Mesenchymal stem cell (in vitro differentiated cells and primary cell): ENCODE data around the gene PPIG.
"Not testable (repeated sequence)": the region's sequence is repeated elsewhere in the genome, so short reads cannot be mapped to it uniquely, and the experiment has no call there.

Experiments used
- DNase-seq: peaks from one replicate; pipeline ENCODE4 v3.0.0-alpha.2; 2013
- H2AFZ ChIP-seq: one replicate; pipeline ENCODE4 v1.6.1; 2013; ENCODE audit warnings: low read depth, mild to moderate bottlenecking, control low read depth, inconsistent platforms, low read length, moderate library complexity
- H2AK5ac ChIP-seq: 2 replicates; pipeline ENCODE4 v1.6.1; 2013; ENCODE audit warnings: low read length, moderate library complexity, mild to moderate bottlenecking, inconsistent platforms; ENCODE audit not compliant: severe bottlenecking
- H2BK120ac ChIP-seq: one replicate; pipeline ENCODE4 v1.6.1; 2013; ENCODE audit warnings: low read depth, mild to moderate bottlenecking, inconsistent platforms, low read length, moderate library complexity
- H2BK12ac ChIP-seq, 2 experiments: one replicate each; pipeline ENCODE4 v1.6.1; 2013; ENCODE audit warnings: inconsistent platforms in 2 of 2, low read length in 2 of 2, mild to moderate bottlenecking in 2 of 2, moderate library complexity in 2 of 2, control low read depth in 1 of 2
- H2BK15ac ChIP-seq: one replicate; pipeline ENCODE4 v1.6.1; 2013; ENCODE audit warnings: mild to moderate bottlenecking, low read depth, inconsistent platforms; ENCODE audit not compliant: poor library complexity, severe bottlenecking
- H2BK5ac ChIP-seq: 2 replicates; pipeline ENCODE4 v1.6.1; 2013; ENCODE audit warnings: low read depth, mild to moderate bottlenecking, low read length, control low read depth, inconsistent platforms; ENCODE audit not compliant: poor library complexity, severe bottlenecking
- H3K14ac ChIP-seq, 2 experiments: one replicate each; pipeline ENCODE4 v1.6.1; 2013; ENCODE audit warnings: inconsistent platforms in 2 of 2, low read length in 2 of 2, control low read depth in 1 of 2, mild to moderate bottlenecking in 1 of 2, moderate library complexity in 1 of 2
- H3K18ac ChIP-seq, 2 experiments: one replicate each; pipeline ENCODE4 v1.6.1; 2013; ENCODE audit warnings: inconsistent platforms in 2 of 2, low read length in 2 of 2, control low read depth in 1 of 2, low read depth in 1 of 2, mild to moderate bottlenecking in 1 of 2
- H3K23ac ChIP-seq, 2 experiments: one replicate each; pipeline ENCODE4 v1.6.1; 2013; ENCODE audit warnings: inconsistent platforms in 2 of 2, low read length in 2 of 2, mild to moderate bottlenecking in 2 of 2, moderate library complexity in 2 of 2, control low read depth in 1 of 2
- H3K27ac ChIP-seq: 2 replicates; pipeline ENCODE4 v1.5.1; 2013; ENCODE audit warnings: mild to moderate bottlenecking, moderate library complexity, low read length, control low read depth, inconsistent platforms; ENCODE audit not compliant: poor library complexity, severe bottlenecking
- H3K27me3 ChIP-seq, 2 experiments: 2 replicates each; pipeline versions ENCODE4 v1.6.1 to v1.7.0; 2013; ENCODE audit warnings: low read length in 2 of 2, mild to moderate bottlenecking in 2 of 2, moderate library complexity in 2 of 2, control low read depth in 1 of 2, inconsistent platforms in 1 of 2; ENCODE audit not compliant: control insufficient read depth in 1 of 2, insufficient read depth in 1 of 2
- H3K36me3 ChIP-seq, 2 experiments: 2 replicates each; pipeline versions ENCODE4 v1.6.1 to v1.7.0; 2013; ENCODE audit warnings: low read length in 2 of 2, control low read depth in 1 of 2, inconsistent platforms in 1 of 2, low read depth in 1 of 2, mild to moderate bottlenecking in 1 of 2; ENCODE audit not compliant: insufficient read depth in 2 of 2, control insufficient read depth in 1 of 2
- H3K4ac ChIP-seq, 2 experiments: one replicate each; pipeline ENCODE4 v1.6.1; 2013; ENCODE audit warnings: inconsistent platforms in 2 of 2, low read length in 2 of 2, mild to moderate bottlenecking in 2 of 2, moderate library complexity in 2 of 2, control low read depth in 1 of 2, low read depth in 1 of 2
- H3K4me1 ChIP-seq: 2 replicates; pipeline ENCODE4 v1.6.1; 2013; ENCODE audit warnings: low read depth, low read length, control low read depth; ENCODE audit not compliant: control insufficient read depth, insufficient read depth
- H3K4me2 ChIP-seq: 2 replicates; pipeline ENCODE4 v1.6.1; 2013; ENCODE audit warnings: low read length, mild to moderate bottlenecking, inconsistent platforms; ENCODE audit not compliant: poor library complexity, severe bottlenecking
- H3K4me3 ChIP-seq, 2 experiments: 2 replicates each; pipeline versions ENCODE4 v1.5.1 to v1.7.0; 2013; ENCODE audit warnings: low read length in 2 of 2, mild to moderate bottlenecking in 2 of 2, control low read depth in 1 of 2, low read depth in 1 of 2; ENCODE audit not compliant: insufficient read depth in 1 of 2
- H3K79me1 ChIP-seq: replicated peaks from 2 replicates; pipeline ENCODE4 v1.6.1; 2013; ENCODE audit warnings: mild to moderate bottlenecking, control low read depth, low read length, inconsistent platforms; ENCODE audit not compliant: poor library complexity, severe bottlenecking
- H3K9ac ChIP-seq: 2 replicates; pipeline ENCODE4 v1.7.0; 2013; ENCODE audit warnings: mild to moderate bottlenecking, low read length, moderate library complexity
- H3K9me3 ChIP-seq: 2 replicates; pipeline ENCODE4 v1.7.0; 2013; ENCODE audit warnings: mild to moderate bottlenecking, low read length; ENCODE audit not compliant: control insufficient read depth
- H4K8ac ChIP-seq: one replicate; pipeline ENCODE4 v1.6.1; 2013; ENCODE audit warnings: inconsistent platforms, mild to moderate bottlenecking, low read length, moderate library complexity
- H4K91ac ChIP-seq: one replicate; pipeline ENCODE4 v1.6.1; 2013; ENCODE audit warnings: mild to moderate bottlenecking, low read length, inconsistent platforms
- WGBS: methylation state at CpG from one replicate; pipeline ENCODE4 v1.1.7; 2013; ENCODE audit warnings: mixed read lengths; 5-methylcytosine and 5-hydroxymethylcytosine counted together

PPIG gene

GRCh38 chr2:169546756-169547155 is 37.4 kb upstream of the PPIG start:
- Histone ChIP-seq H3K4ac (no peak overlapping the region), H2BK120ac (no peak overlapping the region), H3K14ac (no peak overlapping the region), H2BK12ac (no peak overlapping the region), H3K4me2 (no peak overlapping the region), H2AFZ (no peak overlapping the region), H3K9me3 (no peaks in the 10 kb centered on the region), H4K91ac (no peak overlapping the region), H2AK5ac (no peak overlapping the region), H2BK15ac (no peak overlapping the region), H3K27me3 (no peaks in the 10 kb centered on the region), H3K23ac (no peak overlapping the region), H3K18ac (no peak overlapping the region), H4K8ac (no peak overlapping the region), H3K27ac (no peak overlapping the region), H3K9ac (no peak overlapping the region), H3K4me1 (no peaks in the 10 kb centered on the region), H3K36me3 (peaks cover 6 to 10% of the 10 kb centered on the region in 2 experiments), H2BK5ac (no peak overlapping the region), H3K4me3 (no peak overlapping the region), H3K79me1 (peaks cover 3% of the 10 kb centered on the region)
- WGBS: 100% methylated on average over 2 of the region's 2 CpGs
- no peak for DNase-seq

- Histone ChIP-seq H3K27me3 (no peaks in the 10 kb centered on the region), H2AK5ac (no peak overlapping the region), H2BK12ac (no peak overlapping the region), H4K8ac (no peak overlapping the region), H3K4me2 (no peak overlapping the region), H2BK15ac (no peak overlapping the region), H2BK5ac (no peak overlapping the region), H3K18ac (no peak overlapping the region), H3K14ac (no peak overlapping the region), H2BK120ac (no peak overlapping the region), H3K9me3 (no peaks in the 10 kb centered on the region), H3K79me1 (peaks cover 2% of the 10 kb centered on the region), H3K9ac (no peak overlapping the region), H2AFZ (no peak overlapping the region), H3K27ac (no peak overlapping the region), H3K4ac (no peak overlapping the region), H3K4me3 (no peak overlapping the region), H4K91ac (no peak overlapping the region), H3K36me3 (peaks cover 0 to 4% of the 10 kb centered on the region in 2 experiments), H3K4me1 (no peaks in the 10 kb centered on the region), H3K23ac (no peak overlapping the region)
- no CpG with 5 or more reads among the region's 1 CpG for WGBS
- DNase-seq: no peak
Observed at GRCh38 chr2:169561364-169561763, 22.8 kb upstream of the PPIG start.

- not testable (repeated sequence) for H3K36me3 ChIP-seq, H3K9ac ChIP-seq, H4K91ac ChIP-seq, H3K18ac ChIP-seq, H3K4me3 ChIP-seq, H3K27me3 ChIP-seq, H3K4me1 ChIP-seq, H2BK120ac ChIP-seq, H3K14ac ChIP-seq, DNase-seq, H2AK5ac ChIP-seq, H2BK5ac ChIP-seq, H3K9me3 ChIP-seq, H4K8ac ChIP-seq, H2BK12ac ChIP-seq, H3K23ac ChIP-seq, H3K27ac ChIP-seq, H3K79me1 ChIP-seq, H2AFZ ChIP-seq, H2BK15ac ChIP-seq, H3K4me2 ChIP-seq, H3K4ac ChIP-seq
- WGBS: 100% methylated on average over 1 of the region's 5 CpGs
Observed at GRCh38 chr2:169562084-169562483, 22.1 kb upstream of the PPIG start.

- Histone ChIP-seq H2BK5ac (no peak overlapping the region), H3K27me3 (no peaks in the 10 kb centered on the region), H4K8ac (no peak overlapping the region), H3K36me3 (no peaks in the 10 kb centered on the region), H2BK15ac (no peak overlapping the region), H3K4me3 (no peak overlapping the region), H3K18ac (no peak overlapping the region), H3K79me1 (peaks cover 4% of the 10 kb centered on the region), H3K4ac (no peak overlapping the region), H2AK5ac (no peak overlapping the region), H2BK120ac (no peak overlapping the region), H4K91ac (no peak overlapping the region), H2BK12ac (no peak overlapping the region), H3K4me2 (no peak overlapping the region), H3K27ac (no peak overlapping the region), H3K9ac (no peak overlapping the region), H3K4me1 (no peaks in the 10 kb centered on the region), H2AFZ (no peak overlapping the region), H3K9me3 (no peaks in the 10 kb centered on the region), H3K14ac (no peak overlapping the region), H3K23ac (no peak overlapping the region)
- DNase-seq: no peak
- WGBS: 98% methylated on average over 2 of the region's 2 CpGs
Observed at GRCh38 chr2:169562519-169562918, 21.6 kb upstream of the PPIG start.
